ENCODE measurements around the gene GPHN.
"Not testable (repeated sequence)": the region's sequence is repeated elsewhere in the genome, so short reads cannot be mapped to it uniquely, and the experiment has no call there.

GPHN gene

GRCh38 chr14:66815687-66816086, 307.7 kb downstream of the GPHN start:
- no peak for DNase-seq

- no peak for DNase-seq
Measured at GRCh38 chr14:66824251-66824650, 316.3 kb downstream of the GPHN start.

- DNase-seq: no peak
Measured at GRCh38 chr14:66827182-66827581, 319.2 kb downstream of the GPHN start.

GRCh38 chr14:66831173-66831572, 323.2 kb downstream of the GPHN start:
- no peak for DNase-seq

- no peak for DNase-seq
Measured at GRCh38 chr14:66833816-66834215, 325.9 kb downstream of the GPHN start.

- DNase-seq: not testable (repeated sequence)
Measured at GRCh38 chr14:66837436-66837835, 329.5 kb downstream of the GPHN start.

GRCh38 chr14:66842911-66843512, 335.1 kb downstream of the GPHN start:
- DNase-seq: no peak

- no peak for DNase-seq
Measured at GRCh38 chr14:66850258-66850888, 342.4 kb downstream of the GPHN start.

GRCh38 chr14:66853311-66853710, 345.4 kb downstream of the GPHN start:
- no peak for DNase-seq

GRCh38 chr14:66857867-66858266, 349.9 kb downstream of the GPHN start:
- no peak for DNase-seq

GRCh38 chr14:66859063-66859671, 351.2 kb downstream of the GPHN start:
- no peak for DNase-seq

- no peak for DNase-seq
Measured at GRCh38 chr14:66881596-66881995, 373.6 kb downstream of the GPHN start.

- DNase-seq: no peak
Measured at GRCh38 chr14:66884149-66884548, 376.2 kb downstream of the GPHN start.

GRCh38 chr14:66900719-66901118, 392.8 kb downstream of the GPHN start:
- no peak for DNase-seq

GRCh38 chr14:66910311-66910840, 402.4 kb downstream of the GPHN start:
- no peak for DNase-seq

GRCh38 chr14:66916421-66916820, 408.5 kb downstream of the GPHN start:
- DNase-seq: no peak

- DNase-seq: no peak
Measured at GRCh38 chr14:66918527-66918926, 410.6 kb downstream of the GPHN start.

GRCh38 chr14:66920196-66920595, 412.2 kb downstream of the GPHN start:
- DNase-seq: no peak

- DNase-seq: no peak
Measured at GRCh38 chr14:66923251-66923650, 415.3 kb downstream of the GPHN start.

- DNase-seq: no peak
Measured at GRCh38 chr14:66939409-66939808, 431.5 kb downstream of the GPHN start.

- DNase-seq: peak in 1 of 6 experiments; percentile 3
Measured at GRCh38 chr14:66944872-66945271, 436.9 kb downstream of the GPHN start.

GRCh38 chr14:66955159-66955558, 447.2 kb downstream of the GPHN start:
- no peak for DNase-seq

- DNase-seq: no peak
Measured at GRCh38 chr14:66959437-66960050, 451.6 kb downstream of the GPHN start.

GRCh38 chr14:66965831-66966230, 457.9 kb downstream of the GPHN start:
- DNase-seq: no peak
